C4-2B (cell line): ENCODE measurements around the gene FCER2.

Experiments used
- CTCF ChIP-seq: fragments of 450-650 bp; conservative IDR thresholded peaks from 2 replicates; pipeline ENCODE4 v1.5.1; 2017; ENCODE audit warnings: mild to moderate bottlenecking
- ZFX ChIP-seq: fragments of 450-650 bp; IDR thresholded peaks from 2 replicates; pipeline ENCODE4 v1.6.1; 2017

DNA sequence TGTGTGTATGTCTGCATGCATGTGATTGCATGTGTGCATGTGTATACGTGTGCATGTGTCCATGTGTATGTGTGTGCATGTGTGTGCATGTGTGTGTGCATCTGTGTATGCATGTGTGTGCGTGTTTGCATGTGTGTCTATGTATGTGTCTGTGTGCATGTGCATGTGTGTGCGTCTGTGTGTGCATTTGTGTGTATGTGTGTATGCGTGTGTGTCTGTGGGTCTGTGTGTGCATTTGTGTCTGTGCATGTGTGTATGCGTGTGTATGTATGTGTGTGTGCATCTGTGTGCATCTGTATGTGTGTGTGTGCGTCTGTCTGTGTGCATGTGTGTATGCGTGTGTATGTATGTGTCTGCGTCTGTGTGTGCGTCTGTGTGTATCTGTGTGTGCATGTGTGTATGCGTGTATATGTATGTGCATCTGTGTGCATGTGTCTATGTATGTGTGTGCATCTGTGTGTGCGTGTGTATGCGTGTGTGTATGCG, 62.0 kb downstream of the FCER2 start:
- TF ChIP-seq CTCF (no peak), ZFX (no peak)
